Activated CD8-positive, alpha-beta T cell treated with anti-CD3 and anti-CD28 coated beads for 36 hours (primary cell): Measurements from ENCODE around the gene ZCWPW1. TPM values are rescaled to one million over a fixed set of nuclear protein-coding genes. Genes with fewer than 3 reads are reported as not detected.
A peak's percentile ranks its signal among the peaks of the same experiment; 100 is the strongest.

ENCODE experiments used
- ATAC-seq: fragments of 200-7000 bp; cut with Tn5 transposase; one replicate; pipeline ENCODE4 v1.10.0; 2021; ENCODE audit warnings: mild to moderate bottlenecking, moderate library complexity
- CTCF ChIA-PET: fragments of 350-600 bp; sonication (Branson Sonifier 250); formaldehyde crosslinking; loops from one replicate; lab custom pipeline; 2021; ENCODE audit warnings: antibody characterized with exemption; lab: Charles Lee
- POLR2A ChIA-PET: fragments of 350-600 bp; sonication (Branson Sonifier 250); formaldehyde crosslinking; loops from one replicate; lab custom pipeline; 2021; ENCODE audit warnings: antibody characterized with exemption; lab: Charles Lee
- DNase-seq: peaks from one replicate; pipeline ENCODE4 v3.0.0-alpha.2; 2020
- H3K27ac Mint-ChIP-seq: one replicate; pipeline ENCODE4 v1.8.0; 2021; ENCODE audit warnings: mild to moderate bottlenecking, mixed read lengths
- H3K27me3 Mint-ChIP-seq: one replicate; pipeline ENCODE4 v1.8.0; 2021; ENCODE audit warnings: mixed read lengths
- H3K36me3 Mint-ChIP-seq: one replicate; pipeline ENCODE4 v1.8.0; 2021; ENCODE audit warnings: low read depth, mixed read lengths
- H3K4me1 Mint-ChIP-seq: one replicate; pipeline ENCODE4 v1.8.0; 2021; ENCODE audit warnings: low read depth, mixed read lengths
- H3K4me3 Mint-ChIP-seq: one replicate; pipeline ENCODE4 v1.8.0; 2021; ENCODE audit warnings: mild to moderate bottlenecking, moderate library complexity, mixed read lengths
- H3K9me3 Mint-ChIP-seq: one replicate; pipeline ENCODE4 v1.8.0; 2021; ENCODE audit warnings: mixed read lengths
- CTCF ChIP-seq: fragments of 200-600 bp; IDR thresholded peaks from one replicate; pipeline ENCODE4 v1.8.0; 2022; ENCODE audit warnings: antibody characterized with exemption, mild to moderate bottlenecking
- intact Hi-C: fragments of 100-400 bp; cut with micrococcal nuclease; formaldehyde crosslinking; loops from one replicate; pipeline ENCODE4 v1.10.0; 2022
- total RNA-seq, 2 experiments: library from RNA; stranded (reverse); gene quantifications; one replicate each; pipeline ENCODE4 v1.2.3, GENCODE V29; 2021

ZCWPW1 gene
- total RNA-seq, 2 experiments from 2014 or later, result 2.5 to 3.6 TPM

- ATAC-seq, result no peak
Observed at GRCh38 chr7:100373261-100373831, 55.2 kb downstream of the ZCWPW1 start, which contains the start of gene PILRA. Gene PILRA (plus strand): TSS chr7:100373487. CDS start chr7:100373657, 170 bp downstream.

GRCh38 chr7:100372694-100373093, 55.8 kb downstream of the ZCWPW1 start:
- POLR2A ChIA-PET, result interaction anchor here (1.0 kb wide), 1 partner anchor 8 kb away, joined by 3 read pairs; no protein-coding TSS in a partner anchor

More at GRCh38 chr7:100373261-100373831, 55.2 kb downstream of the ZCWPW1 start, which contains the start of gene PILRA:
- intact Hi-C loops, result no loop called here
- H3K27ac Mint-ChIP-seq, result peak within 1 kb of the TSS; percentile 95
- ChIA-PET POLR2A (interaction anchor here (1.0 kb wide), 1 partner anchor 8 kb away, joined by 3 read pairs; no protein-coding TSS in a partner anchor), CTCF (no interaction called here)
- no peaks in the 10 kb centered on the region for H3K9me3 Mint-ChIP-seq
- peaks cover 3% of the 10 kb centered on the region for H3K36me3 Mint-ChIP-seq
- DNase-seq, result no peak
- H3K4me3 Mint-ChIP-seq, result peak within 1 kb of the TSS; percentile 34
- no peak for TF ChIP-seq CTCF
- no peaks in the 10 kb centered on the region for H3K27me3 Mint-ChIP-seq
- peaks cover 32% of the 10 kb centered on the region for H3K4me1 Mint-ChIP-seq

GRCh38 chr7:100372256-100372655, 56.2 kb downstream of the ZCWPW1 start:
- ChIA-PET CTCF (interaction anchor here (1.6 kb wide), 1 partner anchor 35 kb away, joined by 11 read pairs; no protein-coding TSS in a partner anchor), POLR2A (interaction anchor here (1.0 kb wide), 1 partner anchor 9 kb away, joined by 3 read pairs; no protein-coding TSS in a partner anchor)
- intact Hi-C loops, result no loop called here
- no peaks in the 10 kb centered on the region for H3K27me3 Mint-ChIP-seq
- peaks cover 37% of the 10 kb centered on the region for H3K4me1 Mint-ChIP-seq
- TF ChIP-seq CTCF, result no peak
- DNase-seq, result peak; percentile 66
- no peaks in the 10 kb centered on the region for H3K9me3 Mint-ChIP-seq
- peak overlapping the region; percentile 95 for H3K27ac Mint-ChIP-seq
- peak; percentile 76 for ATAC-seq
- peaks cover 8% of the 10 kb centered on the region for H3K36me3 Mint-ChIP-seq
- peak overlapping the region; percentile 34 for H3K4me3 Mint-ChIP-seq

More at GRCh38 chr7:100372694-100373093, 55.8 kb downstream of the ZCWPW1 start:
- intact Hi-C loops, result no loop called here
- CTCF ChIA-PET, result interaction anchor here (1.6 kb wide), 1 partner anchor 35 kb away, joined by 11 read pairs; no protein-coding TSS in a partner anchor
- no peak for DNase-seq
- peak; percentile 8 for ATAC-seq
- H3K27ac Mint-ChIP-seq, result peak overlapping the region; percentile 95
- no peaks in the 10 kb centered on the region for H3K27me3 Mint-ChIP-seq
- peaks cover 32% of the 10 kb centered on the region for H3K4me1 Mint-ChIP-seq
- H3K4me3 Mint-ChIP-seq, result peak overlapping the region; percentile 34
- no peaks in the 10 kb centered on the region for H3K9me3 Mint-ChIP-seq
- peaks cover 4% of the 10 kb centered on the region for H3K36me3 Mint-ChIP-seq
- TF ChIP-seq CTCF, result no peak

- ATAC-seq (peak; percentile 6), DNase-seq (no peak)
- Mint-ChIP-seq H3K4me3 (no peak overlapping the region), H3K27ac (peak overlapping the region; percentile 95), H3K9me3 (no peaks in the 10 kb centered on the region), H3K36me3 (peaks cover 10% of the 10 kb centered on the region), H3K4me1 (peaks cover 41% of the 10 kb centered on the region), H3K27me3 (no peaks in the 10 kb centered on the region)
- POLR2A ChIA-PET, result interaction anchor here (0.8 to 1.1 kb wide), 2 partner anchors 10 to 11 kb away, joined by 3 read pairs; no protein-coding TSS in a partner anchor
- intact Hi-C loops, result no loop called here
- TF ChIP-seq CTCF, result no peak
- CTCF ChIA-PET, result interaction anchor here (1.6 kb wide), 1 partner anchor 36 kb away, joined by 11 read pairs; no protein-coding TSS in a partner anchor
Observed at GRCh38 chr7:100371561-100372171, 56.8 kb downstream of the ZCWPW1 start.
